GM23248 (cell line): Measurements from ENCODE around the gene SLC9C1.

Source experiments
- EZH2 ChIP-seq: fragments of 200-600 bp; sonication (generic); IDR thresholded peaks from 2 replicates; pipeline ENCODE4 v1.6.1; 2018; ENCODE audit warnings: antibody characterized with exemption, mild to moderate bottlenecking; ENCODE audit not compliant: insufficient read depth, poor library complexity, severe bottlenecking
- EZH2phosphoT487 ChIP-seq: fragments of 200-600 bp; sonication (generic); IDR thresholded peaks from 2 replicates; pipeline ENCODE4 v1.6.1; 2018; ENCODE audit warnings: antibody characterized with exemption, moderate library complexity, mild to moderate bottlenecking, low read depth; ENCODE audit not compliant: insufficient read depth

GRCh38 chr3:112101916-112102315 lies 192.1 kb downstream of the SLC9C1 start:
- TF ChIP-seq EZH2phosphoT487 (no peak), EZH2 (no peak)
